PFSK-1 (cell line): Measurements from ENCODE around the gene RBP5.

Experiments used
- FOXP2 ChIP-seq: optimal IDR thresholded peaks from 2 replicates; pipeline ENCODE3; 2011; ENCODE audit warnings: borderline replicate concordance, control low read depth, inconsistent platforms; ENCODE audit not compliant: insufficient read depth; ENCODE audit errors: extremely low read length, extremely low read depth
- POLR2AphosphoS5 ChIP-seq: IDR thresholded peaks from 2 replicates; pipeline ENCODE4 v1.6.1; 2012; ENCODE audit warnings: low read depth, mild to moderate bottlenecking, control low read depth, low read length, moderate library complexity
- REST ChIP-seq, 2 experiments: IDR thresholded peaks; 2 replicates each; pipeline versions ENCODE4 v1.6.1 to v1.8.0; 2011 to 2012; ENCODE audit warnings: low read depth in 2 of 2, low read length in 2 of 2, control low read depth in 1 of 2, inconsistent platforms in 1 of 2, mild to moderate bottlenecking in 1 of 2, moderate library complexity in 1 of 2; ENCODE audit not compliant: insufficient read depth in 1 of 2
- SIN3A ChIP-seq: IDR thresholded peaks from 2 replicates; pipeline ENCODE4 v1.6.1; 2012; ENCODE audit warnings: mild to moderate bottlenecking, low read length, moderate library complexity, borderline replicate concordance; ENCODE audit not compliant: insufficient read depth
- TAF1 ChIP-seq: IDR thresholded peaks from 2 replicates; pipeline ENCODE4 v1.6.1; 2012; ENCODE audit warnings: low read length, control low read depth, borderline replicate concordance; ENCODE audit not compliant: insufficient read depth

Gene RBP5

DNA sequence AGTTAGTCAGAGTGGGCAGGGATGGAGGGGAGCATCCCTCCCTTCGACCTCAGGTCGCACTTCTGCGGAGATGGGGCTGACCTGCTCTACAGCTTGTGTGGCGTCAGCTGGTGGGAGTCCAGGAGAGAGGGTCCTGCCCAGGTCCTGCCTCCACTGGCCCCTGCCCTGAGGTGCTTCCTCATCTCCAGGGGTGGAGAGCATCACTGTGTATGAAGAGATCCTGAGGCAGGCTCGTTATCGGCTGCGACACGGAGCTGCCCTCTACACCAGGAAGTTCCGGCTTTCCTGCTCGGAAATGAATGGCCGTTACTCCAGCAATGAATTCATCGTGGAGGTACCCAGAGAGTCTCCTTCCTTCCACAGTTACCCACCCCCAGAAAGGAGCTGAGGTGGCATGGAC, 21.7 kb upstream of the RBP5 start:
- TF ChIP-seq SIN3A = no peak
- TF ChIP-seq POLR2AphosphoS5 = no peak
- no peak for TF ChIP-seq REST (IDR thresholded peaks at IDR 0.05; ENCODE audit: insufficient read depth in 1 of 2, low read depth in 2 of 2, low read length in 2 of 2)
- no peak for TF ChIP-seq TAF1
- TF ChIP-seq FOXP2 = no peak

DNA sequence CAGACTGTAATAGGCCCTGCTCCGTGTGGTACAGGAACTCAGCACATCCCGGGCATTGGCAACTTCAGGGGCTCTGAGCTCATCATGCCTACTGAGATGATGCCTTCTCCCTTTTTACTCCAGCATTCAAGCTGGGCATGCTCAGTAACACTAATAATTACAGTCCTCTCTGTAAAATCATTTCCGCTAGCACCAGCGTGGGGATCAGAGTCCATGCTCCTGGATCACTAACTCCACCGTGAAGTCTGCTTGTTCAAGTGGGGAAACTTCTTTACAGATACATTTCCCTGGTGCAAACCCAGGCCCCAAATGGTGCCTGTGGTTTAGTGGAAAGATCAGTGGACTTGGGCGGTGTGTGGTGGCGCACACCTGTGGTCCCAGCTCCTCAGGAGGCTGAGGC, 18.2 kb upstream of the RBP5 start:
- no peak for TF ChIP-seq TAF1
- TF ChIP-seq SIN3A = no peak
- no peak for TF ChIP-seq FOXP2
- no peak for TF ChIP-seq REST (IDR thresholded peaks at IDR 0.05; ENCODE audit: insufficient read depth in 1 of 2, low read depth in 2 of 2, low read length in 2 of 2)

DNA sequence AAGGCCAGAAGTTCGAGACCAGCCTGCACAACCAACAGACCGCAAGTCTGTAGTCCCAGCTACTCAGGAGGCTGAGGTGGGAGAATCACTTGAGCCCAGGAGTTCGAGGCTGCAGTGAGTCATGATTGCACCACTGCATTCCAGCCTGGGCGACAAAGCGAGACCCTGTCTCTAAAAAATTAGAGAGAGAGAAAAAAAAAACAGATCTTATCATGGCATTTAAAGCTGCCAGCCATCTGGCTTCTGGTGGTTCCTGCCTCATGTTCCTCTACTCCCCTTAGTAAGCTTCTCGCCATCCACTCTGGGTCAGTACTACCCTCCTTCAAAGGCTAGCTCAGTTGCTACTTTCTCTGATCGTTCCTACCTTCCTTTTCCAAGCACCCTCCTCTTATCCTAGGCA, 17.5 kb upstream of the RBP5 start:
- TF ChIP-seq POLR2AphosphoS5 (no peak), FOXP2 (no peak), REST (IDR thresholded peaks at IDR 0.05; ENCODE audit: insufficient read depth in 1 of 2, low read depth in 2 of 2, low read length in 2 of 2) (no peak), TAF1 (no peak), SIN3A (no peak)

DNA sequence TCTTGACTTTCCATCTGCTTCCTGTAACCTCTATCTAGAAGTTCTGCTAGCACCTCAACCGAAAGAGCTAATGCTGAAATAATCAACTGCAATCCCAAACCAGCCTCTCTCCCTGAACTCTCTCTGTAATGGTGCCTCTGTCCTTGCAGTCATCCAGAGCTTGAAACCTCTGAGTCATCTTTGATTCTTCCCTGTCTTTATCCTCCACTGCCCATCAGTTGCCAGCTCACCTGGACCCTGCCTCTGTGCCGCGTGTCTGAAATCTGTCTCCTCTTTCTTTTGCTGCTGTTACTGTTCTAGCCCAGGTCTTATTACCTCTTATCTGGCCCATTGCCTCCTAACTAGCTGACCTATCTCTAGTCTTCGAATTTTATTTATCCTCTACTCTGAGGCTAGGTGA, 17.0 kb upstream of the RBP5 start:
- no peak for TF ChIP-seq TAF1
- no peak for TF ChIP-seq POLR2AphosphoS5
- no peak for TF ChIP-seq REST (IDR thresholded peaks at IDR 0.05; ENCODE audit: insufficient read depth in 1 of 2, low read depth in 2 of 2, low read length in 2 of 2)
- TF ChIP-seq FOXP2 = no peak
- no peak for TF ChIP-seq SIN3A

DNA sequence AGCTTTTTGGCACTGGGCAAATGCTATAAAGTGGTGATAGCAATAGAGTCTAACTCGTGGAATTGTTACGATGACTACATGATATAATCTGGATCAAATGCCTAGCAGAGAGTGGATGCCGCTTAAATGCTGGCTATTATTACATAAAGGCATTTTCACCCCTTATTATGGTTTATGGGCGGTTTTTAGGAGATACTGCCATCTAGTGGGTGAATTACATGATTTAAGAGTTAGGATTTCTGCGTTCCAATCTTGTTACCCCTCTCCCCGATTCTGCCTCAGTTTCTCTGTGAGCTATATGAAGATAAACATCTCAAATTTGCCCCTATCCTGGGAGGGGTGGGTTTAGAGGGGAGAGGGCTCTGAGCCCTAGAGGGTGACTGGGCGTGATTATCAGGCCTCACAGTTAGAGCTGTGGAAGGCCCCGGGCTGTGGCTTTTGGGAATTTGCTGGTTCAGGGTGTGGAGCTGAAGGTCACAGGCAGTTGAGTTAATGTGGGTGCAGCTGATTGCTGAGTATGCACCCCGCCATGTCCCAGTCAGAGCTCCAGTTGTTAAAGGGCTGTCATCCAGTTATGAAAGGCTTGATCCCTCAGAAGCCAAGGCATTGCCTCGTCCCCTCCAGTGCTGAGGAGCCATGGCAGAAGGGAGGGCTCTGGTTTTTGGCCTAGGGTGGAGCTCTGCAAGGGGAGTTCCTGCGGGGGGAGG, 15.9 kb upstream of the RBP5 start:
- no peak for TF ChIP-seq REST (IDR thresholded peaks at IDR 0.05; ENCODE audit: insufficient read depth in 1 of 2, low read depth in 2 of 2, low read length in 2 of 2)
- no peak for TF ChIP-seq SIN3A
- no peak for TF ChIP-seq POLR2AphosphoS5
- no peak for TF ChIP-seq FOXP2
- TF ChIP-seq TAF1 = no peak
